Right lobe of liver (tissue), 6 donors: Measurements from ENCODE around the gene PODXL2. TPM values are rescaled to one million over a fixed set of nuclear protein-coding genes. Genes with fewer than 3 reads are reported as not detected.

Source experiments
- ATAC-seq, 4 donors: fragments of 200-7000 bp; cut with Tn5 transposase; one replicate each; pipeline ENCODE4 v1.9.1; 2020; ENCODE audit warnings: mild to moderate bottlenecking in 4 of 4, moderate library complexity in 4 of 4
- DNase-seq, 3 donors: peaks; one replicate each; pipeline ENCODE4 v3.0.0-alpha.2; 2020
- H3K27ac ChIP-seq, 3 donors: fragments of 200-600 bp; one replicate each; pipeline ENCODE4 v1.8.0; 2022
- H3K27me3 ChIP-seq, 2 donors: fragments of 200-600 bp; one replicate each; pipeline ENCODE4 v1.8.0; 2022
- H3K36me3 ChIP-seq, 4 donors: fragments of 200-600 bp; sonication (generic) in 1 of 4; one replicate each; pipeline versions ENCODE4 v1.5.1 to v1.8.0; 2017 to 2022; ENCODE audit warnings: control low read depth in 1 of 4
- H3K4me1 ChIP-seq, 4 donors: fragments of 200-600 bp; sonication (generic) in 1 of 4; one replicate each; pipeline versions ENCODE4 v1.5.1 to v1.8.0; 2017 to 2022; ENCODE audit warnings: control low read depth in 1 of 4
- H3K4me3 ChIP-seq, 3 donors: fragments of 200-600 bp; one replicate each; pipeline ENCODE4 v1.8.0; 2022
- H3K9me3 ChIP-seq, 4 donors: fragments of 200-600 bp; sonication (generic) in 1 of 4; one replicate each; pipeline versions ENCODE4 v1.5.1 to v1.8.0; 2017 to 2022; ENCODE audit warnings: control low read depth in 1 of 4
- POLR2A ChIP-seq: fragments of 450-650 bp; IDR thresholded peaks from one replicate; pipeline ENCODE4 v1.6.1; 2017; ENCODE audit warnings: antibody characterized with exemption, mild to moderate bottlenecking
- WGBS: methylation state at CpG from one replicate; pipeline ENCODE4 v1.1.6; 2018; ENCODE audit warnings: low coverage, low lambda C conversion rate; ENCODE audit not compliant: insufficient coverage; ENCODE audit errors: missing lambda C conversion rate; 5-methylcytosine and 5-hydroxymethylcytosine counted together
- intact Hi-C, 2 donors: fragments of 100-400 bp; cut with DNase I; formaldehyde crosslinking; loops; one replicate each; pipeline versions ENCODE4 v1.11.2 to v1.14.1; 2022
- total RNA-seq, 6 experiments: library from RNA; depleted of rRNA in 2 of 6; stranded (reverse); fragments of >200 nt in 2 of 6; fragmentation: NEBNext Ultra II Directional in 3 of 6; extraction: Animal tissue kit (Norgen Biotek cat#: 25700) in 3 of 6; gene quantifications; one replicate each; pipeline versions ENCODE4 v1.1.0 to v1.2.4, GENCODE V29; 2016 to 2023
- TF ChIP-seq, protein P1 (sequence below), 4 donors: fragments of 200-600 bp in 3 of 4; fragments of 450-650 bp in 1 of 4; IDR thresholded peaks; one replicate each; pipeline versions ENCODE4 v1.5.1 to v1.8.0; 2016 to 2022; ENCODE audit warnings: antibody characterized with exemption in 4 of 4, mild to moderate bottlenecking in 2 of 4
- donor health status: DM: no; HTN: yes; CAD: no.
- donor health status: DM: no; HTN: no; CAD: no.
- donor health status: DM: no; HTN: no; CAD: no.
- donor health status: DM: no; HTN: yes; CAD: no.
- donor health status: DM: no; HTN: yes; CAD: no.

Gene PODXL2
- total RNA-seq, 6 experiments from 2014 or later: 0.19 to 1.6 (median 0.63) TPM

DNA sequence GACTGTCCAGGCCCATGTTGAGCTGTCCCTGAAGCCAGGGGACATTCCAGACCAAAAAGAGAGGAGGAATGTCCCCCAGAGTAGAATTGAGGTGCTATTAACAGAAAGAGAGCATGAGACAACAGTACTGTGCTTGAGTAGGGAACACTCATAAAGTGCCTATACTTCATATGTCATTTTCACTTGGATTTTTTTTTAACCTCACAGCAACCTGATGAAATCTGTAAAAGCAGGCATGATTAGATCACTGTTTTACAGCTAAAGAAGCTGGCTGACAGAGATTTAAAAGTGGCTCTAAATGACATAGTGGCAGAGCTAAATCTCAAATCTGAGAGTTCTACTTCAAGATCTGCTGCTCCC, 18.8 kb downstream of the PODXL2 start:
- Histone ChIP-seq H3K4me3 (no peak overlapping the region), H3K9me3 (no peaks in the 10 kb centered on the region), H3K27ac (no peak overlapping the region), H3K4me1 (no peaks in the 10 kb centered on the region), H3K27me3 (no peaks in the 10 kb centered on the region), H3K36me3 (no peaks in the 10 kb centered on the region)
- intact Hi-C loops: no loop called here
- no peak for ATAC-seq
- DNase-seq: no peak
- TF ChIP-seq POLR2A: no peak
- TF ChIP-seq, protein P1, sequence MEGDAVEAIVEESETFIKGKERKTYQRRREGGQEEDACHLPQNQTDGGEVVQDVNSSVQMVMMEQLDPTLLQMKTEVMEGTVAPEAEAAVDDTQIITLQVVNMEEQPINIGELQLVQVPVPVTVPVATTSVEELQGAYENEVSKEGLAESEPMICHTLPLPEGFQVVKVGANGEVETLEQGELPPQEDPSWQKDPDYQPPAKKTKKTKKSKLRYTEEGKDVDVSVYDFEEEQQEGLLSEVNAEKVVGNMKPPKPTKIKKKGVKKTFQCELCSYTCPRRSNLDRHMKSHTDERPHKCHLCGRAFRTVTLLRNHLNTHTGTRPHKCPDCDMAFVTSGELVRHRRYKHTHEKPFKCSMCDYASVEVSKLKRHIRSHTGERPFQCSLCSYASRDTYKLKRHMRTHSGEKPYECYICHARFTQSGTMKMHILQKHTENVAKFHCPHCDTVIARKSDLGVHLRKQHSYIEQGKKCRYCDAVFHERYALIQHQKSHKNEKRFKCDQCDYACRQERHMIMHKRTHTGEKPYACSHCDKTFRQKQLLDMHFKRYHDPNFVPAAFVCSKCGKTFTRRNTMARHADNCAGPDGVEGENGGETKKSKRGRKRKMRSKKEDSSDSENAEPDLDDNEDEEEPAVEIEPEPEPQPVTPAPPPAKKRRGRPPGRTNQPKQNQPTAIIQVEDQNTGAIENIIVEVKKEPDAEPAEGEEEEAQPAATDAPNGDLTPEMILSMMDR (IDR thresholded peaks at IDR 0.05): no peak

DNA sequence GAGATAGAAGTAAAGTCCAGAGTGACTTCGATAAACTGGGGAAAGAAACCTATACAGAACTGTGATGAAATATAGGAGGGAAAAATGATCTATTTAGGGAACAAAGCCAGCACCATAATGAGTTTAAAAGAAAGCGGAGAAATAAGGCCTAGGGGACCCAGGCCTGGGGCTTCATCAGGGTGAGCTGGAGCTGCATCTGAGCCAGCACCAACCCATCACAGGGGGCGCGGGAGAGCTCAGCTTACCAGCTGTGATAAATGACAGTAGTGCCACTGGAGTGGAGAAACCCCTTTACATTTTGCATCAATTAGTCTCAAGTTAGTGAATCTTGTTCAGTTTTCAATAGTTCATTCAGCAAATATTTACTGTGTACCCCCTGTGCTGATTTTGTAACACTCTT, 21.3 kb downstream of the PODXL2 start:
- DNase-seq (no peak), ATAC-seq (no peak)
- intact Hi-C loops: no loop called here
- 63% methylated on average over 3 of the region's 4 CpGs for WGBS
- Histone ChIP-seq H3K36me3 (no peaks in the 10 kb centered on the region), H3K27ac (no peak overlapping the region), H3K27me3 (no peaks in the 10 kb centered on the region), H3K4me3 (no peak overlapping the region), H3K9me3 (no peaks in the 10 kb centered on the region), H3K4me1 (no peaks in the 10 kb centered on the region)
- TF ChIP-seq POLR2A: no peak
- TF ChIP-seq, protein P1 (IDR thresholded peaks at IDR 0.05): no peak

DNA sequence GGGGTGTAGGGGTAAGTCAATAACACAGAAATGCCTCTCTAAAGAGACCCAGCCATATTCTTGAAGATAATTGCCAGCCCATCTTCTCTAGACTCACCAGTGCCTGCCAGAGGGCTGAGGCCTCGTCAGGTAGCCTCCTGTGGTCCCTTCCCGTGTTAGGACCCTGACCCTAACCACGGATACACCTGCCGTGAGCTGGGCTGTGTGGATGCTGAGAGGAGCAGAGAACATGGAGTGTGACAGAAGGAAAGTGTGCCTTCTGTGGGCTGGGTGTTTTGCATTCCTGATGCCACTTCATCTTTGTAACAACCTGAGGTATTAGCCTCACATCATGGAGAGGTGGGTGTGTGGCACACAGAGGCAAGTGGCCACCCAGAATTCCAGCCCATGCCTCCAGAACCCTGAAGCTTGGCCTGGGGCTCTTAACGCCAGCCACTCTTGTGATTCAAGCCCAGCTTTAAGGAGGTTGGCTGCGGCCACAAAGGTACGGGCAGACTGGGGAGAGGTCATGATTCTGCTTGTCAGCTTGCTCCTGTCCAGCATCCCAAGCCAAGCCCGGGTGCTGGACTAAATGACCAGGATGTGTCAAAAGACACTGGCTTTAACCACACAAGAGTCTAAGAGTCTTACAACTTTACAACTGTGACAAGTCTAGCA, 22.7 kb downstream of the PODXL2 start:
- 33% methylated on average over 2 of the region's 8 CpGs for WGBS
- Histone ChIP-seq H3K4me3 (no peak overlapping the region), H3K9me3 (no peaks in the 10 kb centered on the region), H3K36me3 (no peaks in the 10 kb centered on the region), H3K4me1 (no peaks in the 10 kb centered on the region), H3K27me3 (no peaks in the 10 kb centered on the region), H3K27ac (no peak overlapping the region)
- TF ChIP-seq, protein P1 (IDR thresholded peaks at IDR 0.05): no peak
- no peak for TF ChIP-seq POLR2A
- DNase-seq (no peak), ATAC-seq (no peak)
- intact Hi-C loops: no loop called here

DNA sequence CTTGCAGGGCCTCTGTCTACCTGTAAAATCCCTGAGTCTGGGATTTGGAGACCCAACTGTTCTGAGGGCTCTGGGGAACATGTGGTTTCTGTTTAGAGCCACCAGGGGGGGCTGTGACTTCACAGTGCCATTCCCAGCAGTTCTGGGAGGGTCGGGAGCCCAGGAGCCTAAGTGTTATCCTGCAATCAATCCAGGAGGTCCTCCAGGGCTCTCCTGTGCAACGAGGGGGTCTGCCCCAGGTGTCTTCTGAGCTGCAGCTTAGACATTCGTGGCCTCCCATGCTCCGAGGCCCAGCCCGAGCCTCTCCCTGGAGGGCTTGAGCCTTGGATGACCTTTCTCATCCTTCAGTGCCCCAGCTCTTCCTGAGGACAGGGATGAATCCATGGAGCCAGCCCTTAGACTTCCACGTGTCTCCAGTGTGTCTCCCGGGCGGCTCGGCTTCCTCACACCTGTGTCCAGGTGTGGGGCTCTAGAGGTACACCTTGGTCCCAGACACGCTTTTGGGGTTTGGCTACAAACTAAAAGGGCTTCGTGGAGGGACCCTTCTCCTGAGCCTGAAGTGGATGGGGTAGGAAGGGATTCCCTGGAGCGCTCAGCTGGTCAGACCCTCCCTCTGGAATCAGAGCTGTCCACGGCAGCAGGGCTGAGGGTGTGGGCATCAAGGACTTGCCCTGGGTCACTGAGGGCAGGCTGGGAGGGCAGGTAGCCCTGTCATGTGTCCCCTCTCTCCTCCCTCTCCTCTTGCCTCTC, 23.4 kb downstream of the PODXL2 start:
- peak in 1 of 3 donors; percentile 58 for DNase-seq
- peak; percentile 90 to 96 (median 92) for ATAC-seq
- no peaks in the 10 kb centered on the region for H3K9me3 ChIP-seq
- intact Hi-C loops: no loop called here
- no peaks in the 10 kb centered on the region for H3K4me1 ChIP-seq
- H3K27ac ChIP-seq: no peak overlapping the region
- H3K4me3 ChIP-seq: no peak overlapping the region
- no peaks in the 10 kb centered on the region for H3K27me3 ChIP-seq
- H3K36me3 ChIP-seq: no peaks in the 10 kb centered on the region
- TF ChIP-seq, protein P1 (IDR thresholded peaks at IDR 0.05): peak; percentile 88 to 96 (median 90)
- no peak for TF ChIP-seq POLR2A
- WGBS: 52% methylated on average over 3 of the region's 13 CpGs
